Endodermal cell (in vitro differentiated cells): ENCODE results near the gene HECTD1. TPM values are rescaled to one million over a fixed set of nuclear protein-coding genes. Genes with fewer than 3 reads are reported as not detected.
"Not testable (repeated sequence)": the region's sequence is repeated elsewhere in the genome, so short reads cannot be mapped to it uniquely, and the experiment has no call there.

Source experiments
- DNase-seq: peaks from one replicate; pipeline ENCODE4 v3.0.0-alpha.2; 2017
- H3K27ac ChIP-seq: 2 replicates; pipeline ENCODE4 v1.5.1; 2013; ENCODE audit warnings: mild to moderate bottlenecking, low read depth, low read length, moderate library complexity
- H3K27me3 ChIP-seq: 2 replicates; pipeline ENCODE4 v1.6.1; 2013; ENCODE audit warnings: mild to moderate bottlenecking, low read length, moderate library complexity; ENCODE audit not compliant: insufficient read depth, control insufficient read depth, poor library complexity, severe bottlenecking
- H3K36me3 ChIP-seq: 2 replicates; pipeline ENCODE4 v1.7.0; 2013; ENCODE audit warnings: mild to moderate bottlenecking, low read length, moderate library complexity; ENCODE audit not compliant: control insufficient read depth, insufficient read depth
- H3K4me1 ChIP-seq: one replicate; pipeline ENCODE4 v1.7.0; 2013; ENCODE audit warnings: low read length; ENCODE audit not compliant: control insufficient read depth, insufficient read depth
- H3K4me3 ChIP-seq: 2 replicates; pipeline ENCODE4 v1.5.1; 2013; ENCODE audit warnings: mild to moderate bottlenecking, low read length, moderate library complexity
- H3K9ac ChIP-seq: 2 replicates; pipeline ENCODE4 v1.6.1; 2013; ENCODE audit warnings: mild to moderate bottlenecking, low read length, moderate library complexity; ENCODE audit not compliant: poor library complexity, severe bottlenecking; ENCODE audit errors: extremely low read depth
- H3K9me3 ChIP-seq: 2 replicates; pipeline ENCODE4 v1.6.1; 2013; ENCODE audit warnings: mild to moderate bottlenecking, low read length, moderate library complexity; ENCODE audit not compliant: control insufficient read depth
- H3K27ac Mint-ChIP-seq: 2 replicates; pipeline ENCODE4 v1.8.0; 2020; ENCODE audit warnings: mixed read lengths
- H3K27me3 Mint-ChIP-seq: 2 replicates; pipeline ENCODE4 v1.8.0; 2021; ENCODE audit warnings: mild to moderate bottlenecking, mixed read lengths; ENCODE audit not compliant: insufficient read depth
- H3K36me3 Mint-ChIP-seq: 2 replicates; pipeline ENCODE4 v1.8.0; 2020; ENCODE audit warnings: low read depth, mixed read lengths
- H3K4me1 Mint-ChIP-seq: 2 replicates; pipeline ENCODE4 v1.8.0; 2020; ENCODE audit warnings: mixed read lengths
- H3K4me3 Mint-ChIP-seq: 2 replicates; pipeline ENCODE4 v1.8.0; 2020; ENCODE audit warnings: mild to moderate bottlenecking, moderate library complexity, mixed read lengths
- H3K9me3 Mint-ChIP-seq: 2 replicates; pipeline ENCODE4 v1.8.0; 2020; ENCODE audit warnings: mild to moderate bottlenecking, mixed read lengths
- WGBS, 2 experiments: methylation state at CpG; one replicate each; pipeline versions ENCODE4 v1.1.5 to v1.1.7; 2013; ENCODE audit warnings: missing lambda C conversion rate in 2 of 2, mixed read lengths in 1 of 2; ENCODE audit not compliant: insufficient coverage in 1 of 2, insufficient read length in 1 of 2; 5-methylcytosine and 5-hydroxymethylcytosine counted together
- total RNA-seq, 2 donors: library from RNA; stranded (reverse); fragmentation: NEBNext Ultra II Directional in 1 of 2; extraction: Animal tissue kit (Norgen Biotek cat#: 25700) in 1 of 2; gene quantifications; 2 replicates in 1 of 2; 3 replicates in 1 of 2; pipeline ENCODE4 v1.2.1, GENCODE V29; 2021
- TF ChIP-seq, protein P1 (sequence below): fragments of 200-600 bp; sonication (generic); conservative IDR thresholded peaks from 2 replicates; pipeline ENCODE4 v1.5.0; 2021; ENCODE audit warnings: antibody characterized with exemption, mild to moderate bottlenecking

The HECTD1 gene
- total RNA-seq, 2 donors from 2014 or later: 118 to 132 TPM

- TF ChIP-seq, protein P1, sequence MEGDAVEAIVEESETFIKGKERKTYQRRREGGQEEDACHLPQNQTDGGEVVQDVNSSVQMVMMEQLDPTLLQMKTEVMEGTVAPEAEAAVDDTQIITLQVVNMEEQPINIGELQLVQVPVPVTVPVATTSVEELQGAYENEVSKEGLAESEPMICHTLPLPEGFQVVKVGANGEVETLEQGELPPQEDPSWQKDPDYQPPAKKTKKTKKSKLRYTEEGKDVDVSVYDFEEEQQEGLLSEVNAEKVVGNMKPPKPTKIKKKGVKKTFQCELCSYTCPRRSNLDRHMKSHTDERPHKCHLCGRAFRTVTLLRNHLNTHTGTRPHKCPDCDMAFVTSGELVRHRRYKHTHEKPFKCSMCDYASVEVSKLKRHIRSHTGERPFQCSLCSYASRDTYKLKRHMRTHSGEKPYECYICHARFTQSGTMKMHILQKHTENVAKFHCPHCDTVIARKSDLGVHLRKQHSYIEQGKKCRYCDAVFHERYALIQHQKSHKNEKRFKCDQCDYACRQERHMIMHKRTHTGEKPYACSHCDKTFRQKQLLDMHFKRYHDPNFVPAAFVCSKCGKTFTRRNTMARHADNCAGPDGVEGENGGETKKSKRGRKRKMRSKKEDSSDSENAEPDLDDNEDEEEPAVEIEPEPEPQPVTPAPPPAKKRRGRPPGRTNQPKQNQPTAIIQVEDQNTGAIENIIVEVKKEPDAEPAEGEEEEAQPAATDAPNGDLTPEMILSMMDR: no peak
- no peak overlapping the region for H3K4me3 Mint-ChIP-seq
- no peaks in the 10 kb centered on the region for H3K27me3 Mint-ChIP-seq
- Histone ChIP-seq H3K27me3 (no peaks in the 10 kb centered on the region), H3K36me3 (peaks cover 55% of the 10 kb centered on the region), H3K9me3 (no peaks in the 10 kb centered on the region), H3K9ac (no peak overlapping the region), H3K4me1 (no peaks in the 10 kb centered on the region), H3K27ac (no peak overlapping the region), H3K4me3 (no peak overlapping the region)
- no peaks in the 10 kb centered on the region for H3K9me3 Mint-ChIP-seq
- WGBS, 2 experiments: 100% methylated on average over 1 of the region's 1 CpG
- H3K36me3 Mint-ChIP-seq: peaks cover 65% of the 10 kb centered on the region
- DNase-seq: no peak
- H3K4me1 Mint-ChIP-seq: no peaks in the 10 kb centered on the region
- H3K27ac Mint-ChIP-seq: peak overlapping the region; percentile 13
Measured at GRCh38 chr14:31188744-31189143, 18.8 kb downstream of the HECTD1 start.

DNA sequence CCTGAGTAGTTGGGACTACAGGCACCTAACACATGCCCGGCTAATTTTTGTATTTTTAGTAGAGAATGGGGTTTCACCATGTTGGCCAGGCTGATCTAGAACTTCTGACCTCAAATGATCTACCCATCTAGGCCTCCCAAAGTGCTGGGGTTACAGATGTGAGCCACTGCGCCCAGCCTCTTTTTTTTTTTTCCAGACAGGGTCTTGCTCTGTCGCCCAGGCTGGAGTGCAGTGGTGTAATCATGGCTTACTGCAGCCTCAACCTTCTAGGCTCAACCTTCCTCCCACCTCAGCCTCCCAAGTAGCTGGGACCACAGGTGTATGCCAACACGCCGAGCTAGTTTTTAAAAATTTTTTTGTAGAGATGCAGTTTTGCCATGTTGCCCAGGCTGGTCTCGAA is 25.6 kb downstream of the HECTD1 start:
- H3K4me1 Mint-ChIP-seq, H3K9ac ChIP-seq, H3K9me3 Mint-ChIP-seq, H3K27me3 Mint-ChIP-seq, H3K9me3 ChIP-seq, DNase-seq, H3K27me3 ChIP-seq, H3K27ac ChIP-seq, H3K4me3 ChIP-seq, H3K4me3 Mint-ChIP-seq, H3K27ac Mint-ChIP-seq, H3K4me1 ChIP-seq: not testable (repeated sequence)
- H3K36me3 ChIP-seq: peaks cover 52% of the 10 kb centered on the region
- peaks cover 41% of the 10 kb centered on the region for H3K36me3 Mint-ChIP-seq
- WGBS, 2 experiments: 86 to 91% methylated on average over 5 to 6 of the region's 6 CpGs

- Mint-ChIP-seq H3K27me3 (no peaks in the 10 kb centered on the region), H3K9me3 (no peaks in the 10 kb centered on the region), H3K36me3 (peaks cover 44% of the 10 kb centered on the region), H3K4me3 (no peak overlapping the region), H3K4me1 (no peaks in the 10 kb centered on the region), H3K27ac (no peak overlapping the region)
- DNase-seq: no peak
- Histone ChIP-seq H3K4me1 (no peaks in the 10 kb centered on the region), H3K4me3 (no peak overlapping the region), H3K27me3 (no peaks in the 10 kb centered on the region), H3K9ac (no peak overlapping the region), H3K36me3 (peaks cover 52% of the 10 kb centered on the region), H3K9me3 (no peaks in the 10 kb centered on the region), H3K27ac (no peak overlapping the region)
- WGBS, 2 experiments: 92 to 96% methylated on average over 2 to 3 of the region's 3 CpGs
- TF ChIP-seq, protein P1: no peak
Measured at GRCh38 chr14:31181271-31181670, 26.3 kb downstream of the HECTD1 start.
